Measurements from ENCODE around the gene CORO7. TPM values are rescaled to one million over a fixed set of nuclear protein-coding genes. Genes with fewer than 3 reads are reported as not detected.

CORO7 gene
- total and polyA plus RNA-seq, 9 of the 15 experiments (the other 6 are each of a cell fraction or from before 2014, with no cell fraction given), result 0.45 to 77.2 (median 18.7) TPM

DNA sequence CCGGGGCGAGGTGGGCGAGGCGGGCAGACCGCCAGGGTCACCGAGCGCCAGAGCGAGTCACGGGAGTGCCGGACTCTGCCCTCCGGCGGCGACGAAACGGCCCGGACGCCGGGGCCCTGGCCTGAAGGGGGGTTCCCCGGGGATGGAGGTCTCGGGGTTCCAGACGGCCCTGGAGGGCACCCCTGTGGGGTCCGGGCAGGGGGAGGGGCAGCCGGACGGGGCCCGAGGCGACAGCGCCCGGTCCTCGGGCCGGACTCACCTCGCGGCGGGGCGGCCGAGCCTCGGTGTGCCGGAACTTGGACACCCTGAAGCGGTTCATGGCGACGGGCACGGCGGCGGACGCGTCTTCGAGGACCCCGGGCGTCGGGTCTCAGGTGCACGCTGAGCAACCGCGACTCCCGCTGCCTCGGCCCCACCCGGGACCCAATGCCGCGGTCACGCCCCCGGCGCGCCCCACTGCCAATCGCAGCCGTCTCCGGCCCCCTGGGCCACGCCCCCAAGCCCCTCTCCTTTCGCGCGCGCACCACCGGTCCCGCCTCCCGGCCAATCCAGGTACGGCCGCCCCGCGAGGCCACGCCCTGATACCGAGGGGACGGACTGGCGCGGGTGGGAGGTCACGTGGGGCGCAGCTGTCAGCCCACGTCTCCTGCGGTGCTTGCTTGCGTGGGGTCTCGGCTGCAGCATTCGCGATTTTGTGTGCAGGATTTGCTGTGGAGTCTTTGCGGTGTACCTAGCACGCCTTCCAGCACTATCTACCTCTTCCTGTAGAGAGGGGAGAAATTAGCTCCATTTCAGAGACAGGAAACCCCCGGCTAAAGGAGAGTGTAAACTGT, at the start of gene CORO7 (continued):
- TF ChIP-seq POLR2G (IDR thresholded peaks at IDR 0.05; ENCODE audit: low read depth, low read length) (peak; percentile 84), RBFOX2 (IDR thresholded peaks at IDR 0.05; ENCODE audit: low read depth, low read length) (peak; percentile 85), PHF8 (IDR thresholded peaks at IDR 0.05; ENCODE audit: borderline replicate concordance, low read length) (peak; percentile 62; the same call in 1 of the 2 replicates), RFX1 (IDR thresholded peaks at IDR 0.05) (no peak), MEIS2 (IDR thresholded peaks at IDR 0.05; ENCODE audit: partially characterized antibody) (peak; percentile 65), ERF (CRISPR knock-in tag; IDR thresholded peaks at IDR 0.05) (peak; percentile 11; the same call in 1 of the 2 replicates), KDM5B (IDR thresholded peaks at IDR 0.05; ENCODE audit: insufficient replicate concordance, low read depth, low read length) (peak; percentile 61), NONO (IDR thresholded peaks at IDR 0.05; ENCODE audit: low read depth in 2 of 2, low read length in 1 of 2) (0 out of 4 replicates have a peak, but pooled peaks of 1 of the 2 experiments have one; percentile 24), SAFB (IDR thresholded peaks at IDR 0.05; ENCODE audit: borderline replicate concordance, low read depth, low read length) (peak; percentile 96), TAF7 (tag; IDR thresholded peaks at IDR 0.05) (no peak), CREB1 (IDR thresholded peaks at IDR 0.05) (no peak), CREB1 (CRISPR knock-in tag; IDR thresholded peaks at IDR 0.05) (peak; percentile 46; the same call in 1 of the 2 replicates), SIN3B (IDR thresholded peaks at IDR 0.05; ENCODE audit: low read depth) (peak; percentile 13; the same call in 1 of the 2 replicates), TBP (optimal IDR thresholded peaks at IDR 0.05; ENCODE audit: low read depth, low read length) (peak; percentile 78), NFYB (IDR thresholded peaks at IDR 0.05; ENCODE audit: extremely low read depth, insufficient read length) (peak; percentile 24), ZNF707 (CRISPR knock-in tag; conservative IDR thresholded peaks at IDR 0.05) (no peak)
- TF ChIP-seq, protein P1, sequence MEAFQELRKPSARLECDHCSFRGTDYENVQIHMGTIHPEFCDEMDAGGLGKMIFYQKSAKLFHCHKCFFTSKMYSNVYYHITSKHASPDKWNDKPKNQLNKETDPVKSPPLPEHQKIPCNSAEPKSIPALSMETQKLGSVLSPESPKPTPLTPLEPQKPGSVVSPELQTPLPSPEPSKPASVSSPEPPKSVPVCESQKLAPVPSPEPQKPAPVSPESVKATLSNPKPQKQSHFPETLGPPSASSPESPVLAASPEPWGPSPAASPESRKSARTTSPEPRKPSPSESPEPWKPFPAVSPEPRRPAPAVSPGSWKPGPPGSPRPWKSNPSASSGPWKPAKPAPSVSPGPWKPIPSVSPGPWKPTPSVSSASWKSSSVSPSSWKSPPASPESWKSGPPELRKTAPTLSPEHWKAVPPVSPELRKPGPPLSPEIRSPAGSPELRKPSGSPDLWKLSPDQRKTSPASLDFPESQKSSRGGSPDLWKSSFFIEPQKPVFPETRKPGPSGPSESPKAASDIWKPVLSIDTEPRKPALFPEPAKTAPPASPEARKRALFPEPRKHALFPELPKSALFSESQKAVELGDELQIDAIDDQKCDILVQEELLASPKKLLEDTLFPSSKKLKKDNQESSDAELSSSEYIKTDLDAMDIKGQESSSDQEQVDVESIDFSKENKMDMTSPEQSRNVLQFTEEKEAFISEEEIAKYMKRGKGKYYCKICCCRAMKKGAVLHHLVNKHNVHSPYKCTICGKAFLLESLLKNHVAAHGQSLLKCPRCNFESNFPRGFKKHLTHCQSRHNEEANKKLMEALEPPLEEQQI (IDR thresholded peaks at IDR 0.05), result no peak
- TF ChIP-seq, protein P2, sequence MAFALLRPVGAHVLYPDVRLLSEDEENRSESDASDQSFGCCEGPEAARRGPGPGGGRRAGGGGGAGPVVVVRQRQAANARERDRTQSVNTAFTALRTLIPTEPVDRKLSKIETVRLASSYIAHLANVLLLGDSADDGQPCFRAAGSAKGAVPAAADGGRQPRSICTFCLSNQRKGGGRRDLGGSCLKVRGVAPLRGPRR (CRISPR knock-in tag; IDR thresholded peaks at IDR 0.05), result no peak
- TF ChIP-seq, protein P3, sequence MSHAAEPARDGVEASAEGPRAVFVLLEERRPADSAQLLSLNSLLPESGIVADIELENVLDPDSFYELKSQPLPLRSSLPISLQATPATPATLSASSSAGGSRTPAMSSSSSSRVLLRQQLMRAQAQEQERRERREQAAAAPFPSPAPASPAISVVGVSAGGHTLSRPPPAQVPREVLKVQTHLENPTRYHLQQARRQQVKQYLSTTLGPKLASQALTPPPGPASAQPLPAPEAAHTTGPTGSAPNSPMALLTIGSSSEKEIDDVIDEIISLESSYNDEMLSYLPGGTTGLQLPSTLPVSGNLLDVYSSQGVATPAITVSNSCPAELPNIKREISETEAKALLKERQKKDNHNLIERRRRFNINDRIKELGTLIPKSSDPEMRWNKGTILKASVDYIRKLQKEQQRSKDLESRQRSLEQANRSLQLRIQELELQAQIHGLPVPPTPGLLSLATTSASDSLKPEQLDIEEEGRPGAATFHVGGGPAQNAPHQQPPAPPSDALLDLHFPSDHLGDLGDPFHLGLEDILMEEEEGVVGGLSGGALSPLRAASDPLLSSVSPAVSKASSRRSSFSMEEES (CRISPR knock-in tag; IDR thresholded peaks at IDR 0.05), result peak; percentile 97
- TF ChIP-seq, protein P4, sequence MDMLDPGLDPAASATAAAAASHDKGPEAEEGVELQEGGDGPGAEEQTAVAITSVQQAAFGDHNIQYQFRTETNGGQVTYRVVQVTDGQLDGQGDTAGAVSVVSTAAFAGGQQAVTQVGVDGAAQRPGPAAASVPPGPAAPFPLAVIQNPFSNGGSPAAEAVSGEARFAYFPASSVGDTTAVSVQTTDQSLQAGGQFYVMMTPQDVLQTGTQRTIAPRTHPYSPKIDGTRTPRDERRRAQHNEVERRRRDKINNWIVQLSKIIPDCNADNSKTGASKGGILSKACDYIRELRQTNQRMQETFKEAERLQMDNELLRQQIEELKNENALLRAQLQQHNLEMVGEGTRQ (CRISPR knock-in tag; IDR thresholded peaks at IDR 0.05), result peak; percentile 99
- TF ChIP-seq, protein P5, sequence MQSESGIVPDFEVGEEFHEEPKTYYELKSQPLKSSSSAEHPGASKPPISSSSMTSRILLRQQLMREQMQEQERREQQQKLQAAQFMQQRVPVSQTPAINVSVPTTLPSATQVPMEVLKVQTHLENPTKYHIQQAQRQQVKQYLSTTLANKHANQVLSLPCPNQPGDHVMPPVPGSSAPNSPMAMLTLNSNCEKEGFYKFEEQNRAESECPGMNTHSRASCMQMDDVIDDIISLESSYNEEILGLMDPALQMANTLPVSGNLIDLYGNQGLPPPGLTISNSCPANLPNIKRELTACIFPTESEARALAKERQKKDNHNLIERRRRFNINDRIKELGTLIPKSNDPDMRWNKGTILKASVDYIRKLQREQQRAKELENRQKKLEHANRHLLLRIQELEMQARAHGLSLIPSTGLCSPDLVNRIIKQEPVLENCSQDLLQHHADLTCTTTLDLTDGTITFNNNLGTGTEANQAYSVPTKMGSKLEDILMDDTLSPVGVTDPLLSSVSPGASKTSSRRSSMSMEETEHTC (IDR thresholded peaks at IDR 0.05), result peak; percentile 57

All from K562 (cell line).